T-helper 1 cell treated with Interleukin-12 subunit alpha and Interleukin-12 subunit beta and Interleukin-4 antibody, amounts not matched to agents 30 ng/mL and 1 ng/mL, for 36 hours (primary cell): Measurements from ENCODE around the gene NT5DC1. TPM values are rescaled to one million over a fixed set of nuclear protein-coding genes. Genes with fewer than 3 reads are reported as not detected.

Experiments
- intact Hi-C: fragments of 100-400 bp; cut with micrococcal nuclease; formaldehyde crosslinking; loops from one replicate; pipeline ENCODE4 v1.15.1; 2024
- total RNA-seq: library from RNA; stranded (reverse); gene quantifications from 2 replicates; pipeline ENCODE4 v1.2.3, GENCODE V29; 2022

NT5DC1 gene
- total RNA-seq, 1 donor from 2014 or later, result 34.4 TPM

- intact Hi-C loops, result no loop called here
Observed at GRCh38 chr6:116189472-116189871, 88.8 kb downstream of the NT5DC1 start.

DNA sequence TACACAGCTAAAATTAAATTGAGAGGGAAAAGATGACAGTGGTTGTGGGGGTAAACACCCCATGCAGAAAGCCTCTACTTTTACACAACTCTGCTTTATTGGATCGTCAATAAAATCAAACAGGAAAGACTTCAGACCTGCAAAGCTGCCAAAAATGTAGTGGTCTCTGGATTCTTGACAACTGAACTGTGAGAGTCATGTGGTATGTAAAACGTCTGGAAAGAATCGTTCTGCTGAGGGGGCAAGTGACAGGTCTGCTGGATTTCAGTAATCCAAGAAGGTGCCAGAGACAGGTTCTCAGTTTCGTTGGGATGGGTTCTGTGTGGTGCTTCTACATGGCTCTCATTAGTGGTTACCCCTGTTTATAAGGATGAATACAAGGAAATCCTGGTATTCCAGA, 89.9 kb downstream of the NT5DC1 start:
- intact Hi-C loops, result no loop called here

DNA sequence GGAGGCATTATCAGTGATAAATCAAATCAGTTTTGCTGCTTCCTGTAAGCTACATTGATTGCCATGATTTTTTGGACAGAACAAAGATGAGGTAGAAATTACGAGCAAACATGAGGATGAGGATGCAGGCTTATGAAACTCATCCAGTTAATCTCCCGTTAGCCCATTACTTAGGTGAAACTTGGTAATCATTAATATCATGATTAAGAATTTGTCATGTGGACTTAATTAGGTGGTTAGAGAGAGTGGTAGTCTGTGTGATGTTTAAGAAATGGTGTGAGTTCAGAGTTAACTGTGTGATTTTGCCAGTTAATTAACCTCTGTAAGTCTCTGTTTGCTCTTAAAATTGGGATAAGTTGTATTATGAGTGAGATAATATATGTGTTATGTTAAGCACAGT, 91.2 kb downstream of the NT5DC1 start:
- intact Hi-C loops, result no loop called here

- intact Hi-C loops, result no loop called here
Observed at GRCh38 chr6:116192786-116193185, 92.1 kb downstream of the NT5DC1 start.

GRCh38 chr6:116196841-116197240, 96.2 kb downstream of the NT5DC1 start:
- intact Hi-C loops, result no loop called here

- intact Hi-C loops, result no loop called here
Observed at GRCh38 chr6:116200619-116201249, 100.1 kb downstream of the NT5DC1 start.

DNA sequence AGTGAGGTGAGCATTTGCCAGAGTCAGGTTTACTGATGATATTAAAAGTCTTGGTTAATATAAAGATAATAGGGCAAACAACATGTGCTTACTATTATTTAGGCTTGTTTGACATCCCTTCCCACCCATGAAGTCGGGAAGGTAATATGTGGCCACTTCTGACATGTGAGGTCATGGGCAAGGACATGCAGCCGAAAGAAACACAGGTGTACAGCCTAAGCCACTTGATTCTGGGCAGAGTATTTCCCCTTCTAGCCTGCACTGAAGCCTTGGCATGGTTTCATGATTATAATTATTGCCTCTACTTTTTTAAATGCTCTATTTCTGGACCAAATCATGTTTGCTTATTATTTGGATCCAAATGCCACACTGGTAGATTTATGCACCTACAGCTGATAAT, 100.9 kb downstream of the NT5DC1 start:
- intact Hi-C loops, result no loop called here

GRCh38 chr6:116205281-116205680, 104.6 kb downstream of the NT5DC1 start:
- intact Hi-C loops, result no loop called here

GRCh38 chr6:116206231-116206903, 105.7 kb downstream of the NT5DC1 start:
- intact Hi-C loops, result no loop called here

GRCh38 chr6:116208056-116208785, 107.6 kb downstream of the NT5DC1 start:
- intact Hi-C loops, result no loop called here

- intact Hi-C loops, result loop anchor here (10.0 kb wide), 1 partner anchor 754 kb away; no protein-coding TSS in a partner anchor
Observed at GRCh38 chr6:116210316-116210715, 109.7 kb downstream of the NT5DC1 start.

GRCh38 chr6:116210750-116211425, 110.2 kb downstream of the NT5DC1 start:
- intact Hi-C loops, result loop anchor here (10.0 kb wide), 1 partner anchor 754 kb away; no protein-coding TSS in a partner anchor

- intact Hi-C loops, result loop anchor here (10.0 kb wide), 1 partner anchor 750 kb away; no protein-coding TSS in a partner anchor
Observed at GRCh38 chr6:116214681-116215080, 114.0 kb downstream of the NT5DC1 start.

GRCh38 chr6:116215414-116215813, 114.8 kb downstream of the NT5DC1 start:
- intact Hi-C loops, result loop anchor here (10.0 kb wide), 1 partner anchor 749 kb away; no protein-coding TSS in a partner anchor

- intact Hi-C loops, result loop anchor here (1.0 to 10.0 kb wide), 7 partner anchors 37 to 748 kb away; partner anchors contain the start of genes NT5DC1, TSPYL1 and TSPYL4
Observed at GRCh38 chr6:116217069-116217468, 116.4 kb downstream of the NT5DC1 start.

DNA sequence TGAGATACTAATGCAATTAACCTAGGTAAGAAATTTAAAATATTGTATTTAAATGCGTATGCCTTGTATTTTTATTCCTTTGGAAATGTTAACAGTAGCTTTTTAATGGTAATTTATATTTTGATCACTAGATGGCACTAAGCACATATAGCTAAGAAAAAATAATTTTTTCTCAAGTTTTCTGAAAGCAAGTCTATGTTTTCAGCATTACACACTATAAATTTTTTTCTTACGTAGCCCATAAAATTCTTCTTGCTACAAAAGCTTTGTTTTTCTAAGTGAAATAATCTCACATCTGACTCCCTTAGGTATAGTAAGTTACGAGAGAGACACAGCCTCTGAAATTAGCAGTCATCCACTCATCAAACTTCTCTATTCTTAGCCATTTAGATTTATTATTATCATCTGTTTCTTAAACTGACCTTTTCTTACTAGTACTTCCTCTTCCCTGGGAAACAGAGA, 117.5 kb downstream of the NT5DC1 start:
- intact Hi-C loops, result loop anchor here (1.0 to 10.0 kb wide), 3 partner anchors 226 to 747 kb away; no protein-coding TSS in a partner anchor

- intact Hi-C loops, result loop anchor here (1.0 to 10.0 kb wide), 3 partner anchors 225 to 746 kb away; no protein-coding TSS in a partner anchor
Observed at GRCh38 chr6:116218866-116219265, 118.2 kb downstream of the NT5DC1 start.

DNA sequence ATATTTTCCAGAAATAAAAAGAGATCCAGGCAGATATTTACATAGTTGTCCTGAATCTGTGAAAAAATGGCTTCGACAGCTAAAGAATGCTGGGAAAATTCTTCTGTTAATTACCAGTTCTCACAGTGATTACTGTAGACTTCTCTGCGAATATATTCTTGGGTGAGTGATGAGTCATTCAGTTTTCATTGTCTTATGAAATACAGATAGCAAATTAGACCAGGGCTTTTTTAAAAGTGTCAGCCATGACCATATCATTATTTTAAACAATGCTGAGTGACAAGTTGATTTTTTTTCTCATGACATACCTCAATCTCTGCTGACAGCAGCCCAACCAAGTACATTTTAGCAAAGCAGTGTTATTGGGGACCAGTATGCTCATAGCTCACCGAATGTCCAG, 120.4 kb downstream of the NT5DC1 start:
- intact Hi-C loops, result no loop called here

- intact Hi-C loops, result no loop called here
Observed at GRCh38 chr6:116221911-116222310, 121.3 kb downstream of the NT5DC1 start.

- intact Hi-C loops, result no loop called here
Observed at GRCh38 chr6:116223355-116223754, 122.7 kb downstream of the NT5DC1 start.

DNA sequence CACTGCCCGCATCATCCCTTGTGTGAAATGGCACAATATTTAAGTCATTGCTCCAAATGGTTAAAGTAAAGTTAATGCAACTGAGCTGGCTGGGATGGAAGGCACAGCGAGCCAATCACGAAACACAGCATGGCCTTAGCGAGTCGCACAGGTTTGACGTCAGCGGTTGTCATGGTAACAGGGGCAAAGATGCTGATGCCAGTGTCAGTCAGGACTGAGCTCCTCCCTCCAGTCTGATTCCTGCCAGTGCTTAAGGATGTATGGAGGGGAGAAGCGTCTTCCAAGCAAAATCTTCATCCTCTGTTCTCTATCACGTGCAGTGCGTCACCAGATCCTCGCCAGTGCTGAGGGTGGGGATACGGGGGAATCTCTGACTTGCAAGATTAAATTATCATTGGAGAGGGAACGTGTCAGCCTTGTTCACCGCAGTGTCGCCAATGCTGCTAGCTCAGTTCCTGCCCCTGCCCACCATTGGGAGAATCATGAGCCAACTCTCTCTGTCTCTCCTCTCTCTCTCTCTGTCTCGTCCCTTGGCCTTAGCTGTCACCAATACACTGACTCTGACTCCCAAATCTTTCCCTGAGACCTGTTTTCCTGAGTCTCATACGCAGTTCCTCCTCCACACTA, 128.7 kb downstream of the NT5DC1 start:
- intact Hi-C loops, result no loop called here
